Spleen (tissue), 7 donors: ENCODE measurements around the gene PYGO2.

Source experiments
- POLR2A ChIP-seq, 3 donors: fragments of 450-650 bp; IDR thresholded peaks; one replicate each; pipeline ENCODE4 v1.5.1; 2017; ENCODE audit warnings: antibody characterized with exemption in 3 of 3, mild to moderate bottlenecking in 1 of 3
- TF ChIP-seq, protein P1 (sequence below), 11 experiments: fragments of 200-600 bp in 7 of 11; fragments of 450-650 bp in 4 of 11; sonication (generic) in 4 of 11; IDR thresholded peaks in 8 of 11; conservative IDR thresholded peaks in 3 of 11; 1 replicate in 7 of 11; 2 replicates in 4 of 11; pipeline versions ENCODE4 v1.4.0 to v1.8.0; 2016 to 2021; ENCODE audit warnings: antibody characterized with exemption in 11 of 11, inconsistent platforms in 4 of 11, mild to moderate bottlenecking in 1 of 11
- donor health status: DM: no; HTN: no; CAD: no; lungs with moderate emphysema.
- donor health status: DM: no; HTN: no; CAD: no.
- donor health status: DM: no; HTN: no; CAD: no.

DNA sequence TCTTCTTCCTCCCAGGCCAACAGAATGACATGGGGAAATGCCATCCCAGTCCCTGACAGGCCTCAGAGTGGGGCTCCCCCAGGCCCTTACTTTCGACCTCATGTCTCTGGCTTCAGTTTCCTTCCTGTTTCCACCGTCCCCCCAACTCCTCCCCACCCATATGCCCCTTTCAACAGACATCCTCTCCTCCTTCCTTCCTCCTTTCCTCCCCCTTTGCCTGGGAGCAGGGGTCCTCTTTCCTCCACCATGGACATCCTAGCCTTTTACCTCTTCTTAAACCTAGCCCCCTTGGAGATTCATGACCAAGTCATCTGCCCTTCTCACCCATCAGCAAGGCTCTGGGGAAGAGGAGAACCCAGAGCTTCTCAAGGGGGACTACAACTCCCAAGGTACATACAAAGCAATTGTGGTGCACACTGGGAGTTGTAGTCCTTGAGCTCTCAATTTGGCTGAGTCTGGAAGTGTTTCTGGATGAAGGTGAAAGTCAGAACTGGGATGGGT is 45.1 kb upstream of the PYGO2 start:
- TF ChIP-seq, protein P1, sequence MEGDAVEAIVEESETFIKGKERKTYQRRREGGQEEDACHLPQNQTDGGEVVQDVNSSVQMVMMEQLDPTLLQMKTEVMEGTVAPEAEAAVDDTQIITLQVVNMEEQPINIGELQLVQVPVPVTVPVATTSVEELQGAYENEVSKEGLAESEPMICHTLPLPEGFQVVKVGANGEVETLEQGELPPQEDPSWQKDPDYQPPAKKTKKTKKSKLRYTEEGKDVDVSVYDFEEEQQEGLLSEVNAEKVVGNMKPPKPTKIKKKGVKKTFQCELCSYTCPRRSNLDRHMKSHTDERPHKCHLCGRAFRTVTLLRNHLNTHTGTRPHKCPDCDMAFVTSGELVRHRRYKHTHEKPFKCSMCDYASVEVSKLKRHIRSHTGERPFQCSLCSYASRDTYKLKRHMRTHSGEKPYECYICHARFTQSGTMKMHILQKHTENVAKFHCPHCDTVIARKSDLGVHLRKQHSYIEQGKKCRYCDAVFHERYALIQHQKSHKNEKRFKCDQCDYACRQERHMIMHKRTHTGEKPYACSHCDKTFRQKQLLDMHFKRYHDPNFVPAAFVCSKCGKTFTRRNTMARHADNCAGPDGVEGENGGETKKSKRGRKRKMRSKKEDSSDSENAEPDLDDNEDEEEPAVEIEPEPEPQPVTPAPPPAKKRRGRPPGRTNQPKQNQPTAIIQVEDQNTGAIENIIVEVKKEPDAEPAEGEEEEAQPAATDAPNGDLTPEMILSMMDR (IDR thresholded peaks at IDR 0.05 in 8 of 11, conservative IDR thresholded peaks at IDR 0.05 in 3 of 11) = no peak
- no peak for TF ChIP-seq POLR2A (IDR thresholded peaks at IDR 0.05)
